GM23338 (cell line): ENCODE results near the gene USP19. TPM values are rescaled to one million over a fixed set of nuclear protein-coding genes. Genes with fewer than 3 reads are reported as not detected.

ENCODE experiments used
- ATAC-seq: fragments of 200-7000 bp; cut with Tn5 transposase; 3 replicates; pipeline ENCODE4 v1.9.1; 2020
- DNase-seq: peaks from one replicate; pipeline ENCODE4 v3.0.0-alpha.2; 2015; ENCODE audit warnings: low spot score
- H2AFZ ChIP-seq: fragments of 200-600 bp; sonication (generic); 2 replicates; pipeline ENCODE4 v1.8.0; 2016; ENCODE audit warnings: antibody characterized with exemption, mild to moderate bottlenecking, moderate library complexity
- H3F3A ChIP-seq: fragments of 200-600 bp; sonication (generic); replicated peaks from 2 replicates; pipeline ENCODE4 v1.8.0; 2017; ENCODE audit warnings: antibody characterized with exemption, mixed run types, low read depth
- H3K27ac ChIP-seq: fragments of 200-600 bp; sonication (generic); 2 replicates; pipeline ENCODE4 v1.6.1; 2016; ENCODE audit warnings: low read depth
- H3K27me3 ChIP-seq: fragments of 200-600 bp; sonication (generic); 2 replicates; pipeline ENCODE4 v1.8.0; 2016; ENCODE audit warnings: mild to moderate bottlenecking, mixed run types, moderate library complexity; ENCODE audit not compliant: insufficient read depth
- H3K36me3 ChIP-seq: fragments of 200-600 bp; sonication (generic); 2 replicates; pipeline ENCODE4 v1.8.0; 2016; ENCODE audit warnings: mild to moderate bottlenecking; ENCODE audit not compliant: insufficient read depth
- H3K4me1 ChIP-seq: fragments of 200-600 bp; sonication (generic); 2 replicates; pipeline ENCODE4 v1.8.0; 2016; ENCODE audit warnings: mild to moderate bottlenecking, moderate library complexity; ENCODE audit not compliant: insufficient read depth
- H3K4me2 ChIP-seq: fragments of 200-600 bp; sonication (generic); 2 replicates; pipeline ENCODE4 v1.7.1; 2017; ENCODE audit warnings: mixed run types
- H3K4me3 ChIP-seq: fragments of 200-600 bp; sonication (generic); 2 replicates; pipeline ENCODE4 v1.6.1; 2016; ENCODE audit warnings: mixed run types
- H3K79me2 ChIP-seq: fragments of 200-600 bp; sonication (generic); replicated peaks from 2 replicates; pipeline ENCODE4 v1.8.0; 2017; ENCODE audit warnings: mild to moderate bottlenecking; ENCODE audit not compliant: insufficient read depth
- H3K9me2 ChIP-seq: fragments of 200-600 bp; sonication (generic); 2 replicates; pipeline ENCODE4 v1.8.0; 2017; ENCODE audit not compliant: insufficient read depth
- H4K20me1 ChIP-seq: fragments of 200-600 bp; sonication (generic); replicated peaks from 2 replicates; pipeline ENCODE4 v1.8.0; 2017; ENCODE audit warnings: mild to moderate bottlenecking; ENCODE audit not compliant: insufficient read depth
- H3K27ac Mint-ChIP-seq: 2 replicates; pipeline ENCODE4 v1.8.0; 2020; ENCODE audit warnings: inconsistent platforms, mild to moderate bottlenecking, moderate library complexity, mixed read lengths
- H3K27me3 Mint-ChIP-seq: 3 replicates; pipeline ENCODE4 v1.8.0; 2022; ENCODE audit warnings: low read depth, mild to moderate bottlenecking, moderate library complexity, mixed read lengths, inconsistent platforms; ENCODE audit not compliant: insufficient read depth, poor library complexity
- H3K36me3 Mint-ChIP-seq: 3 replicates; pipeline ENCODE4 v1.8.0; 2021; ENCODE audit warnings: low read depth, mild to moderate bottlenecking, inconsistent platforms, moderate library complexity, mixed read lengths
- H3K4me1 Mint-ChIP-seq: 3 replicates; pipeline ENCODE4 v1.8.0; 2020; ENCODE audit warnings: mild to moderate bottlenecking, inconsistent platforms, mixed read lengths
- H3K4me3 Mint-ChIP-seq: 3 replicates; pipeline ENCODE4 v1.8.0; 2021; ENCODE audit warnings: moderate library complexity, mild to moderate bottlenecking, inconsistent platforms, mixed read lengths
- H3K9me3 Mint-ChIP-seq: 3 replicates; pipeline ENCODE4 v1.8.0; 2020; ENCODE audit warnings: moderate library complexity, mild to moderate bottlenecking, inconsistent platforms, mixed read lengths
- CREB1 ChIP-seq: fragments of 250-450 bp; sonication (Bioruptor Pico); IDR thresholded peaks from 2 replicates; pipeline ENCODE4 v1.5.0; 2020; ENCODE audit warnings: low read depth, mild to moderate bottlenecking, moderate library complexity
- ETS1 ChIP-seq: IDR thresholded peaks from 2 replicates; pipeline ENCODE4 v1.6.1; 2016; ENCODE audit warnings: antibody characterized with exemption
- EZH2 ChIP-seq: fragments of 200-600 bp; sonication (generic); IDR thresholded peaks from one replicate; pipeline ENCODE4 v1.8.0; 2017; ENCODE audit warnings: antibody characterized with exemption, mild to moderate bottlenecking, low read depth; ENCODE audit not compliant: unreplicated experiment
- JUNB ChIP-seq: IDR thresholded peaks from one replicate; pipeline ENCODE4 v1.6.1; 2016; ENCODE audit warnings: antibody characterized with exemption; ENCODE audit not compliant: unreplicated experiment
- NANOG ChIP-seq: IDR thresholded peaks from 2 replicates; pipeline ENCODE4 v1.6.1; 2016; ENCODE audit warnings: antibody characterized with exemption, borderline replicate concordance
- POLR2AphosphoS5 ChIP-seq: IDR thresholded peaks from 2 replicates; pipeline ENCODE4 v1.6.1; 2016; ENCODE audit warnings: antibody characterized with exemption, low read depth
- STAT1 ChIP-seq: IDR thresholded peaks from one replicate; pipeline ENCODE4 v1.6.1; 2016; ENCODE audit warnings: antibody characterized with exemption; ENCODE audit not compliant: unreplicated experiment
- ZNF331 ChIP-seq: fragments of 250-450 bp; sonication (Bioruptor Pico); IDR thresholded peaks from 2 replicates; pipeline ENCODE4 v1.5.0; 2020; ENCODE audit warnings: low read depth, mild to moderate bottlenecking, moderate library complexity
- ZNF462 ChIP-seq: fragments of 250-450 bp; sonication (Bioruptor Pico); IDR thresholded peaks from 2 replicates; pipeline ENCODE4 v1.5.0; 2020; ENCODE audit warnings: mild to moderate bottlenecking, moderate library complexity
- polyA plus RNA-seq: library from polyadenylated mRNA; unstranded; fragments of >200 nt; fragmentation: Nextera tagmentation; extraction: Ambion mirVana; gene quantifications from 2 replicates; pipeline ENCODE4 v1.2.1, GENCODE V29; 2016
- total RNA-seq: library from RNA; depleted of rRNA; stranded (reverse); fragments of >200 nt; shearing (Covaris generic); gene quantifications from 2 replicates; pipeline ENCODE4 v1.2.3, GENCODE V29; 2014
- TF ChIP-seq, protein P1 (sequence below): IDR thresholded peaks from one replicate; pipeline ENCODE4 v1.6.1; 2018; ENCODE audit warnings: antibody characterized with exemption; ENCODE audit not compliant: unreplicated experiment

USP19 gene
- total and polyA plus RNA-seq, 2 experiments from 2014 or later: 13.2 to 62.0 TPM

DNA sequence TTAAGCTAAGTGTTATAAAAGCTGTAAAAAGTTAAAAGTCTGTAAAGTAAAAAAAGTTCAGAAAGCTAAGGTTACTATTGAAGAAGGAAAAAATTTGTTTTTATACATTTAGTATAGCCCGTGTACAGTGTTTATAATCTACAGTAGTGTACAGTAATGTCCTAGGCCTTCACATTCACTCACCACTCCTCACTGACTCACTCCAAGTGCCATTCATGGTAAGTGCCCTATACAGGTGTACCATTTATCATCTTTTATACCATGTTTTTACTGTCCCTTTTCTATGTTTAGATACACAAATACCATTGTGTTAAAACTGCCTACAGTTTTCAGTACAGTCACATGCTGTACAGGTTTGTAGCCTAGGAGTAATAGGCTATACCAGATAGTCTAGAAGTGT is 36.7 kb upstream of the USP19 start:
- Histone ChIP-seq H3K4me2 (no peak overlapping the region), H4K20me1 (no peaks in the 10 kb centered on the region; the same call in 1 of the 2 replicates), H3K27ac (no peak overlapping the region), H3F3A (peaks cover 11% of the 10 kb centered on the region), H3K27me3 (no peaks in the 10 kb centered on the region), H3K79me2 (no peaks in the 10 kb centered on the region), H3K4me3 (no peak overlapping the region), H3K36me3 (no peaks in the 10 kb centered on the region), H2AFZ (no peak overlapping the region), H3K4me1 (no peaks in the 10 kb centered on the region), H3K9me2 (no peaks in the 10 kb centered on the region)
- DNase-seq (no peak), ATAC-seq (no peak)
- Mint-ChIP-seq H3K27ac (no peak overlapping the region), H3K27me3 (peaks cover 5% of the 10 kb centered on the region), H3K9me3 (no peaks in the 10 kb centered on the region), H3K4me3 (no peak overlapping the region), H3K4me1 (no peaks in the 10 kb centered on the region), H3K36me3 (peaks cover 3% of the 10 kb centered on the region; the same call in 1 of the 3 replicates)
- TF ChIP-seq JUNB: no peak
- TF ChIP-seq, protein P1, sequence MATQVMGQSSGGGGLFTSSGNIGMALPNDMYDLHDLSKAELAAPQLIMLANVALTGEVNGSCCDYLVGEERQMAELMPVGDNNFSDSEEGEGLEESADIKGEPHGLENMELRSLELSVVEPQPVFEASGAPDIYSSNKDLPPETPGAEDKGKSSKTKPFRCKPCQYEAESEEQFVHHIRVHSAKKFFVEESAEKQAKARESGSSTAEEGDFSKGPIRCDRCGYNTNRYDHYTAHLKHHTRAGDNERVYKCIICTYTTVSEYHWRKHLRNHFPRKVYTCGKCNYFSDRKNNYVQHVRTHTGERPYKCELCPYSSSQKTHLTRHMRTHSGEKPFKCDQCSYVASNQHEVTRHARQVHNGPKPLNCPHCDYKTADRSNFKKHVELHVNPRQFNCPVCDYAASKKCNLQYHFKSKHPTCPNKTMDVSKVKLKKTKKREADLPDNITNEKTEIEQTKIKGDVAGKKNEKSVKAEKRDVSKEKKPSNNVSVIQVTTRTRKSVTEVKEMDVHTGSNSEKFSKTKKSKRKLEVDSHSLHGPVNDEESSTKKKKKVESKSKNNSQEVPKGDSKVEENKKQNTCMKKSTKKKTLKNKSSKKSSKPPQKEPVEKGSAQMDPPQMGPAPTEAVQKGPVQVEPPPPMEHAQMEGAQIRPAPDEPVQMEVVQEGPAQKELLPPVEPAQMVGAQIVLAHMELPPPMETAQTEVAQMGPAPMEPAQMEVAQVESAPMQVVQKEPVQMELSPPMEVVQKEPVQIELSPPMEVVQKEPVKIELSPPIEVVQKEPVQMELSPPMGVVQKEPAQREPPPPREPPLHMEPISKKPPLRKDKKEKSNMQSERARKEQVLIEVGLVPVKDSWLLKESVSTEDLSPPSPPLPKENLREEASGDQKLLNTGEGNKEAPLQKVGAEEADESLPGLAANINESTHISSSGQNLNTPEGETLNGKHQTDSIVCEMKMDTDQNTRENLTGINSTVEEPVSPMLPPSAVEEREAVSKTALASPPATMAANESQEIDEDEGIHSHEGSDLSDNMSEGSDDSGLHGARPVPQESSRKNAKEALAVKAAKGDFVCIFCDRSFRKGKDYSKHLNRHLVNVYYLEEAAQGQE: no peak
- no peak for TF ChIP-seq ZNF462 (CRISPR knock-in tag)
- TF ChIP-seq POLR2AphosphoS5: no peak
- no peak for TF ChIP-seq CREB1 (CRISPR knock-in tag)
- no peak for TF ChIP-seq STAT1
- no peak for TF ChIP-seq ETS1
- TF ChIP-seq ZNF331: no peak
- no peak for TF ChIP-seq EZH2
- TF ChIP-seq NANOG: no peak
